ENCODE data around the gene UCN3.
"Not testable (repeated sequence)": the region's sequence is repeated elsewhere in the genome, so short reads cannot be mapped to it uniquely, and the experiment has no call there.

UCN3 gene

DNA sequence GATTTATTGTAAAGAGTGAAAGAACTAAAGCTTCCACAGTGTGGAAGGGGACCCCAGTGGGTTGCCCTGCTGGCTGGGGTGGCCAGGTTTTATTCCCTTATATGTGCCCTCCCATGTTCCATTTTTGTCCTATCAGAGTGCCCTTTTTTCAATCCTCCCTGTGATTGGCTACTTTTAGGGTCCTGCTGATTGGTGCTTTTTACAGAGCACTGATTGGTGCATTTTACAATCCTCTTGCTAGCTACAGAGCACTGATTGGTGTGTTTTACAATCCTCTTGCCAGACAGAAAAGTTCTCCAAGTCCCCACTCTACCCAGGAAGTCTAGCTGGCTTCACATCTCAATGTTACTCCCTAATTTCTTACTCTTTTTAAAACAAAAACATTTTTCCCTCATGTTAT, 46.0 kb downstream of the UCN3 start:
- DNase-seq: not testable (repeated sequence)

DNA sequence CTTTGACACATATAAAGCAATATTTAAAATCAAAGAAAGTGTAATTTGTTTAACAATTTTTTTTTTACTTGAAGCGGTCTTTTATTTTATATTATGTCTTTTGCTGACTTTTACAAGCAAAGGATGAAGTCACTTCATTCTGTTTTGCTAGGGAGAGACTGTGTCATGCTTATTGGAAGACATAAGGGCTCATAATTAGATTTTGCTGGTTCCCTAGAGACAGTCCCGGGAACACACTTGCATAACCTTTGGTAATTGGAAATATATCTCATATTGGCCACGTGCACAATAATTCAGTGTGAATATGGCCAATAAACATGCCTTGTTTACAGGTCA, 47.1 kb downstream of the UCN3 start:
- DNase-seq: no peak

DNA sequence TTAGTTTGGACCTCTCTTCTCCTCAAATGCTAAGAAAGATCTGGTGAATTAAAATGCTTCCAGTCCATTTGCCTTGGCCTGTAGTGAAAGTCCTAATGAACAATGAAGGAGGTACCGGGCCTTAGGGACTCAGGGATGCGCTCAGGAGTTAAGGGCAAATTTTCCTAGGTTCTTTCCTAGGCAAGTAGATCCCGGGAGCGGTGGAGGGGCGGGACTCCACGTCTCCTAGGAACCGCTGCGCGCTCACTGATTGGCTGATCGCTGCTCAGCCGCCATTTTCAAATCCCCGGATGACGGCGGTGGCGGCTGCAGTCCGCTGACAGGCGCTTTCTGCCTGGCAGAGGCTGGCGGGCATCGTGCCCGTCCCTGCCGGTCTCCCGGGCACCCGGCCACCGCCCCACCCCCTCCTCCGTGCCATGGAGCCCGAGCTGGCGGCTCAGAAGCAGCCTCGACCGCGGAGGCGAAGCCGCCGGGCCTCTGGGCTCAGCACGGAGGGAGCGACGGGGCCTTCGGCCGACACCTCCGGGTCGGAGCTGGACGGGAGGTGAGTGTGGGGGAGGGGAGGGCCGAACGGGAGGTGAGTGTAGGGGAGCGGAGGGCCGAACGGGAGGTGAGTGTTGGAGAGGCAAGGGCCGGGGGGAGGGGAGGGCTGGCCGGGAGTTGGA, 47.6 kb downstream of the UCN3 start, which contains the start of gene NET1:
TSS of gene NET1 (plus strand) at position 281 of the 665 bp plus-strand sequence. CDS start at position 417, 136 bp downstream.
- peak; percentile 82 for DNase-seq

DNA sequence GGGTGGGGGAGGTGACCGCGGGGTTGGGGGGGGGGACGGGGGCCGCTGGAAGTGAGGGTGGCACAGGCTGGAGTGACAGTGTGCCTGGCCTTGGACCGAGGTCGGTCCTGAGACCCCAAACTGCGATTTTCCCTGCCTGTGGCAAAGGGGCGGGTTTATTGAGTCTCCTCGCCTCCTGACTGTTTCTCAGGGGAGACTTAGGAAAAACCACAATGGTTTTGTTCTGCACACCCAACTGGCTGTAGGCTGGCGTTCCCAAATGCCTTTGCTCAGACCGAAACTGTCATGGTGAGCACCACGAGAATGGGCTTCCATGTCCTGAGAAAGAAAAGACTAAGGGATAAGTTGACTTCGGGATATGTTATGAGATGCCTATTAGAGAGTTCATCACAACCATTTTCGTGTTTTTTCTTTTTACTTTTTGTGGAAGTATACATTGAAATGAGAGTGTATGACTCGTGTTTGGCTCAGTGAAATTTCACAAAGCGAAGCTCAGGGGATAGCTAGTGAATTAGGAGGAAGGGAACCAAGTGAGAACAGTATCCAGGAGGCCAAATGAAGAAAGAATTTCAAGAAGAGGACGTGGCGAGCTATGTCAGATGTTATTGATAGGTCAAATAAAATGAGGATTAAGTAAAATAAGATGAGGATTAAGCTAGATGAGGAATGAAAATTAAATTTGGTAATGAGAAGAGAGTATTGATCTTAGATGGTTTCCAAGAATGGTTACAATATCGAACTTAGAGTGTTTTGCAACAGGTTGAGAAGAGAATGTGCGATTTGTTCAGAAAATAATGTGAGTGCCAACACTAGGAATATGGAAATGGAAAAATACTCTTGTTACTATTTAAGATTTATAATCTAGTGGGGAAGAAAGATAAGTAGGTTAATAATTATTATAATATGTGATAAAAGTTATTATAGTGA, 48.5 kb downstream of the UCN3 start:
- no peak for DNase-seq

DNA sequence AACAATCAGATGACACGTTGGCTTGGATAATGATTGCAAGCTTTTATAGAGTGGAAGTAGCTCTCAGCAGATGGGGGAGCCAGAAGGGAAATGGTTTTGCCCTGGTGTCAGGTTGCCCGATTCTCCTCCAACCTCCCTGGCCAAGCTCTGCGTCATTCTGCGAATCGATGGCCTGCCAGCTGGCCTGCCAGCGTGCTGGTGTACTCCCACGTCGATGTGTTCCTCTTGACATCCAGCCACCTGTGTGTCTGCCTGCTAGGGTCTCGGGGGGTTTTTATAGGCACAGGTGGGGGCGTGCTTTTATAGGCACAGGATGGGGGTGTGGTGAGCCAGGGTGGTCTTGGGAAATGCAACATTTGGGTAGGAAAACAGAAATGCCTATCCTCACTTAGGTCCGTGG, 52.2 kb downstream of the UCN3 start:
- peak; percentile 90 for DNase-seq

DNA sequence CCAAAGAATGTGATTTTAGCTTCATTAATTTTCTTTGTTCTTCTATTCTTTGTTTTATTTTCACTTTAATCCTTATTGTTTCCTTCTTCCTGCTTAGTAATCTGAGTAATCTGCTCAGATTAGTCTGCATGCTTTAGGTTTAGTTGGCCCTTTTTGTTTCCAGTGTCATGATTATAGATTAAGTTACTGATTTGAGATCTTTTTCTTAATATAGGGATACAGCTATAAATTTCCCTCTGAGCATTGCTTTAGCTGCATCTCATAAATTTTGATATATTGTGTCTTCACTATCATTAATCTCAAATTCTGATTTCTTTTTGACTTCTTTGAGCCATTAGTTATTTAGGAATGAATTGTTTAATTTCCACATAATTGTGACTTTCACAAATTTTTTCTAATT, 53.8 kb downstream of the UCN3 start:
- no peak for DNase-seq

DNA sequence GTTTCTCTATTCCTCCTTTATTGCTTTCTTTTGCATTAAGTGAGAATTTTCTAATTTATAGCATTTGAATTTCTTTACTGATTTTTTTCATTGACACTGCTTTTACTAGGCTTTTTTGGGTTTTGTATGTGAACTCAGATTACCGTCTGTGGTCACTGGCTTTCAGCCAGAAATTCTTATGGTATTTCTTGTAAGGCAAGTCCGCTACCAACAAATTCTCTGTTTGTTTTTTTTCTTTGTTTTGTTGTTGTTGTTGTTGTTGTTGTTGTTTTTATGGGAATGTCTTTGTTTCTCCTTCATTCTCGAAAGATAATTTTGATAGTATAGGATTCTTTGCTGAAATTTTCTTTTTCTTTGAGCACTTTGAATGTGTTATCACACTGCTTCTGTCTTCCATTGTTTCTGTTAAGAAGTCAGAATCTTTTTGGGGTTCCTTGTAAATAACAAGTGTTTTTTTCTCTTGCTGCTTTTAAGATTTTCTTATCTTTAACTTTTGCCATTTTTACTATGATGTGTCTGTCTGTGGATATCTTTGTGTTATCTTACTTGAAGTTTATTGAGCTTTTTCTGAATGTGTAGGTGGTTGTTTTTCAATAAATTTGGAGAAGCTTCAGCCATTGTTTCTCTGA, 54.8 kb downstream of the UCN3 start:
- no peak for DNase-seq

DNA sequence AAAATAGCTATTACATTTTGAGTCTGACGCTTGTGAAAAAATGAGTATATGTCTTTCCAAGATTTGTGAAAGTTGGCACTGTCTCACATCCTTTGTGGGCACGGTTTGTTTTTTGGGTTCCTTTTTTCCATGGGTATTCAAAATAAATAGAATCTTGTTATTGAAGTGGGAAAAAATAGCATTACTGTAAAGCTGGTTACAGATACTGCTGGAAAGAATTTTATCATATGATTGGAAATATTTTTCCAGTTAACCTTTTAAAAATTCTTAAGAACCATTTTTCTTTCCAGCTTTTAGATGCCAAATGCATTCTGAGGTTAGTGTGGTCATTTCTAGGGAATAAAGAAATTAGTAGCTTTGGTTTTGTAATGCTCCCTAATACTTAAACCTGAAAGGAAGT, 59.0 kb downstream of the UCN3 start:
- no peak for DNase-seq

Data from SHP77 treated with DMSO at 0.1 percent for 48 hours (cell line).